DMS114 treated with DMSO at 0.1 percent for 48 hours (cell line): ENCODE results near the gene KDM5D.

Experiments used
- DNase-seq: peaks from one replicate; lab custom pipeline; 2025; ENCODE audit not compliant: unreplicated experiment; lab: John Stamatoyannopoulos, UW

Gene KDM5D

GRCh38 chrY:19744381-19745378 is at the start of gene KDM5D:
TSS of gene KDM5D (minus strand) at chrY:19744726. CDS start at chrY:19744534, 192 bp downstream.
- no peak for DNase-seq

GRCh38 chrY:19768375-19768774 is 23.8 kb upstream of the KDM5D start:
- no peak for DNase-seq

GRCh38 chrY:19743331-19743730 is 1.2 kb downstream of the KDM5D start:
- DNase-seq, result no peak

GRCh38 chrY:19742153-19742552 is 2.4 kb downstream of the KDM5D start:
- no peak for DNase-seq

GRCh38 chrY:19734425-19734824 is 10.1 kb downstream of the KDM5D start:
- DNase-seq, result no peak

- no peak for DNase-seq
These were observed 26.6 kb downstream of the KDM5D start for GRCh38 chrY:19717950-19718349.

GRCh38 chrY:19717146-19717545 is 27.4 kb downstream of the KDM5D start:
- no peak for DNase-seq

GRCh38 chrY:19715226-19715625 is 29.3 kb downstream of the KDM5D start:
- no peak for DNase-seq

GRCh38 chrY:19713430-19713829 is 31.1 kb downstream of the KDM5D start:
- no peak for DNase-seq

GRCh38 chrY:19706273-19706672 is 38.3 kb downstream of the KDM5D start:
- DNase-seq, result no peak

- no peak for DNase-seq
These were observed 46.0 kb downstream of the KDM5D start for GRCh38 chrY:19698495-19698894.

GRCh38 chrY:19680821-19681220 is 63.7 kb downstream of the KDM5D start:
- no peak for DNase-seq
